B cell (primary cell): ENCODE results near the gene NBEAL1. TPM values are rescaled to one million over a fixed set of nuclear protein-coding genes. Genes with fewer than 3 reads are reported as not detected.

Source experiments
- ATAC-seq: fragments of 200-7000 bp; cut with Tn5 transposase; one replicate; pipeline ENCODE4 v1.10.0; 2021; ENCODE audit warnings: low read depth, mild to moderate bottlenecking, moderate number of reproducible peaks, moderate library complexity
- CTCF ChIA-PET: fragments of 350-600 bp; sonication (Branson Sonifier 250); formaldehyde crosslinking; loops from one replicate; lab custom pipeline; 2021; ENCODE audit warnings: antibody characterized with exemption, inconsistent platforms; lab: Charles Lee
- POLR2A ChIA-PET: fragments of 350-600 bp; sonication (Branson Sonifier 250); formaldehyde crosslinking; loops from one replicate; lab custom pipeline; 2021; ENCODE audit warnings: antibody characterized with exemption; lab: Charles Lee
- DNase-seq: peaks from one replicate; pipeline ENCODE4 v3.0.0; 2013
- H2AFZ ChIP-seq: 2 replicates; pipeline ENCODE4 v1.6.1; 2012; ENCODE audit warnings: mild to moderate bottlenecking, low read depth, low read length; ENCODE audit not compliant: insufficient read depth, poor library complexity, severe bottlenecking
- H3K27ac ChIP-seq, 2 donors: 1 replicate in 1 of 2; 2 replicates in 1 of 2; pipeline ENCODE4 v1.5.1; 2012 to 2013; ENCODE audit warnings: low read length in 2 of 2, mild to moderate bottlenecking in 2 of 2, moderate library complexity in 1 of 2
- H3K27me3 ChIP-seq, 4 experiments: fragments of 200-600 bp in 1 of 4; sonication (generic) in 1 of 4; replicated peaks in 1 of 4; 1 replicate in 2 of 4; 2 replicates in 2 of 4; pipeline versions ENCODE4 v1.6.1 to v1.7.0; 2013 to 2016; ENCODE audit warnings: low read length in 3 of 4, mild to moderate bottlenecking in 2 of 4, mixed read lengths in 1 of 4, moderate library complexity in 1 of 4; ENCODE audit not compliant: insufficient read depth in 4 of 4, control insufficient read depth in 3 of 4; ENCODE audit errors: control extremely low read depth in 1 of 4
- H3K36me3 ChIP-seq, 2 experiments: replicated peaks in 1 of 2; 1 replicate in 1 of 2; 2 replicates in 1 of 2; pipeline versions ENCODE4 v1.6.1 to v1.7.1; 2013; ENCODE audit warnings: low read length in 1 of 2; ENCODE audit not compliant: insufficient read depth in 2 of 2, control insufficient read depth in 1 of 2; ENCODE audit errors: control extremely low read depth in 1 of 2, extremely low read depth in 1 of 2
- H3K4me1 ChIP-seq, 2 donors: fragments of 200-600 bp in 1 of 2; sonication (generic) in 1 of 2; 1 replicate in 1 of 2; 2 replicates in 1 of 2; pipeline versions ENCODE4 v1.5.1 to v1.6.1; 2013 to 2017; ENCODE audit warnings: low read length in 2 of 2; ENCODE audit not compliant: control insufficient read depth in 2 of 2, insufficient read depth in 2 of 2
- H3K4me2 ChIP-seq: replicated peaks from 2 replicates; pipeline ENCODE3; 2012; ENCODE audit warnings: mild to moderate bottlenecking, low read depth, low read length; ENCODE audit not compliant: poor library complexity, severe bottlenecking
- H3K4me3 ChIP-seq, 5 experiments: fragments of 200-600 bp in 1 of 5; sonication (generic) in 1 of 5; 1 replicate in 3 of 5; 2 replicates in 2 of 5; pipeline versions ENCODE4 v1.5.1 to v1.7.0; 2011 to 2016; ENCODE audit warnings: low read length in 4 of 5, mild to moderate bottlenecking in 4 of 5, low read depth in 2 of 5, control low read depth in 1 of 5, moderate library complexity in 1 of 5; ENCODE audit not compliant: insufficient read depth in 1 of 5; ENCODE audit errors: control extremely low read depth in 1 of 5, extremely low read depth in 1 of 5
- H3K79me2 ChIP-seq: fragments of 200-600 bp; sonication (generic); one replicate; pipeline ENCODE4 v1.6.0; 2016; ENCODE audit warnings: low read length; ENCODE audit not compliant: control insufficient read depth, insufficient read depth
- H3K9ac ChIP-seq: fragments of 200-600 bp; sonication (generic); 2 replicates; pipeline ENCODE4 v1.6.1; 2017; ENCODE audit warnings: mild to moderate bottlenecking, low read length, moderate library complexity
- H3K9me3 ChIP-seq, 3 donors: one replicate each; pipeline versions ENCODE4 v1.6.1 to v1.7.1; 2013; ENCODE audit warnings: low read length in 2 of 3; ENCODE audit not compliant: control insufficient read depth in 2 of 3, insufficient read depth in 1 of 3; ENCODE audit errors: control extremely low read depth in 1 of 3
- H4K20me1 ChIP-seq: 2 replicates; pipeline ENCODE4 v1.6.0; 2012; ENCODE audit warnings: mild to moderate bottlenecking, low read length; ENCODE audit not compliant: insufficient read depth, control insufficient read depth, poor library complexity, severe bottlenecking
- H3K27ac Mint-ChIP-seq: one replicate; pipeline ENCODE4 v1.8.0; 2021; ENCODE audit warnings: mixed read lengths
- H3K27me3 Mint-ChIP-seq: one replicate; pipeline ENCODE4 v1.8.0; 2021; ENCODE audit warnings: mixed read lengths
- H3K4me1 Mint-ChIP-seq: one replicate; pipeline ENCODE4 v1.8.0; 2021; ENCODE audit warnings: mixed read lengths
- H3K4me3 Mint-ChIP-seq: one replicate; pipeline ENCODE4 v1.8.0; 2021; ENCODE audit warnings: mixed read lengths
- H3K9me3 Mint-ChIP-seq: one replicate; pipeline ENCODE4 v1.8.0; 2022; ENCODE audit warnings: mixed read lengths; ENCODE audit not compliant: insufficient read depth
- CTCF ChIP-seq: fragments of 200-600 bp; IDR thresholded peaks from one replicate; pipeline ENCODE4 v1.8.0; 2022; ENCODE audit warnings: antibody characterized with exemption, mild to moderate bottlenecking
- EZH2 ChIP-seq: IDR thresholded peaks from 2 replicates; pipeline ENCODE4 v1.6.1; 2012; ENCODE audit warnings: borderline replicate concordance, low read depth, mild to moderate bottlenecking, moderate library complexity, low read length; ENCODE audit not compliant: insufficient read depth, poor library complexity, severe bottlenecking
- WGBS: methylation state at CpG from one replicate; pipeline ENCODE4 v1.1.5; 2013; ENCODE audit warnings: missing lambda C conversion rate; ENCODE audit not compliant: insufficient coverage; 5-methylcytosine and 5-hydroxymethylcytosine counted together
- intact Hi-C: fragments of 100-400 bp; cut with micrococcal nuclease; formaldehyde crosslinking; loops from one replicate; pipeline ENCODE4 v1.10.0; 2022
- polyA plus RNA-seq: library from polyadenylated mRNA; depleted of rRNA; stranded (reverse); fragments of >200 nt; gene quantifications from 2 replicates; pipeline ENCODE4 v1.2.3, GENCODE V29; 2012
- total RNA-seq, 2 donors: library from RNA; stranded (reverse); fragments of 120-200 nt in 1 of 2; gene quantifications; 1 replicate in 1 of 2; 2 replicates in 1 of 2; pipeline versions ENCODE4 v1.2.3 to v1.2.4, GENCODE V29; 2013 to 2022

NBEAL1 gene
- total and polyA plus RNA-seq, 2 donors (not counting 1 experiment from before 2014, with no cell fraction given), result 2.2 to 22.0 TPM

- no peak for ATAC-seq
- Histone ChIP-seq H3K4me3 (no peak overlapping the region), H3K4me1 (peaks cover 17 to 19% of the 10 kb centered on the region in 2 donors), H3K27ac (no peak overlapping the region), H3K36me3 (peaks cover 0 to 10% of the 10 kb centered on the region in 2 experiments), H3K27me3 (no peaks in the 10 kb centered on the region), H2AFZ (no peak overlapping the region), H3K9ac (peak overlapping the region; percentile 73), H4K20me1 (peaks cover 35% of the 10 kb centered on the region), H3K79me2 (peaks cover 57% of the 10 kb centered on the region), H3K9me3 (no peaks in the 10 kb centered on the region), H3K4me2 (peak overlapping the region; percentile 77)
- WGBS, result 75% methylated on average over 5 of the region's 5 CpGs
- peaks cover 35% of the 10 kb centered on the region for H3K4me1 Mint-ChIP-seq
- no peaks in the 10 kb centered on the region for H3K9me3 Mint-ChIP-seq
- TF ChIP-seq EZH2 (no peak), CTCF (no peak)
- intact Hi-C loops, result no loop called here
- DNase-seq, result no peak
- H3K27ac Mint-ChIP-seq, result peak overlapping the region; percentile 98
- no peaks in the 10 kb centered on the region for H3K27me3 Mint-ChIP-seq
- ChIA-PET POLR2A (no interaction called here), CTCF (no interaction called here)
- peak overlapping the region; percentile 96 for H3K4me3 Mint-ChIP-seq
Observed at GRCh38 chr2:203240491-203240890, 225.8 kb downstream of the NBEAL1 start.

- peaks cover 0 to 19% of the 10 kb centered on the region in 2 experiments for H3K36me3 ChIP-seq
- H3K27me3 Mint-ChIP-seq, result no peaks in the 10 kb centered on the region
- peaks cover 40% of the 10 kb centered on the region for H4K20me1 ChIP-seq
- H3K27me3 ChIP-seq, result no peaks in the 10 kb centered on the region
- no peak overlapping the region for H3K4me2 ChIP-seq
- H3K9ac ChIP-seq, result no peak overlapping the region
- 100% methylated on average over 4 of the region's 6 CpGs for WGBS
- no peak overlapping the region for H2AFZ ChIP-seq
- H3K4me1 ChIP-seq, result peaks cover 22 to 28% of the 10 kb centered on the region in 2 donors
- no peak overlapping the region for H3K4me3 Mint-ChIP-seq
- H3K79me2 ChIP-seq, result peaks cover 68% of the 10 kb centered on the region
- ChIA-PET CTCF (no interaction called here), POLR2A (no interaction called here)
- intact Hi-C loops, result no loop called here
- no peak for ATAC-seq
- H3K27ac ChIP-seq, result no peak overlapping the region
- no peak for DNase-seq
- H3K9me3 Mint-ChIP-seq, result no peaks in the 10 kb centered on the region
- no peak overlapping the region for H3K4me3 ChIP-seq
- peaks cover 42% of the 10 kb centered on the region for H3K4me1 Mint-ChIP-seq
- H3K9me3 ChIP-seq, result no peaks in the 10 kb centered on the region
- H3K27ac Mint-ChIP-seq, result no peak overlapping the region
- TF ChIP-seq EZH2, result no peak
- TF ChIP-seq CTCF, result no peak
Observed at GRCh38 chr2:203242518-203242917, 227.8 kb downstream of the NBEAL1 start.
